HG03354 (cell line): ENCODE data around the gene FXYD5.
A peak's percentile ranks its signal among the peaks of the same experiment; 100 is the strongest.
"Not testable (repeated sequence)": the region's sequence is repeated elsewhere in the genome, so short reads cannot be mapped to it uniquely, and the experiment has no call there.

Experiments
- ATAC-seq: cut with Tn5 transposase; IDR thresholded peaks from one replicate; pipeline ENCODE4 v1.9.1; 2021; ENCODE audit warnings: mild to moderate bottlenecking; ENCODE audit not compliant: unreplicated experiment, poor library complexity, severe bottlenecking

The FXYD5 gene

GRCh38 chr19:35153129-35153522 lies 1.4 kb upstream of the FXYD5 start:
- ATAC-seq, result not testable (repeated sequence)

DNA sequence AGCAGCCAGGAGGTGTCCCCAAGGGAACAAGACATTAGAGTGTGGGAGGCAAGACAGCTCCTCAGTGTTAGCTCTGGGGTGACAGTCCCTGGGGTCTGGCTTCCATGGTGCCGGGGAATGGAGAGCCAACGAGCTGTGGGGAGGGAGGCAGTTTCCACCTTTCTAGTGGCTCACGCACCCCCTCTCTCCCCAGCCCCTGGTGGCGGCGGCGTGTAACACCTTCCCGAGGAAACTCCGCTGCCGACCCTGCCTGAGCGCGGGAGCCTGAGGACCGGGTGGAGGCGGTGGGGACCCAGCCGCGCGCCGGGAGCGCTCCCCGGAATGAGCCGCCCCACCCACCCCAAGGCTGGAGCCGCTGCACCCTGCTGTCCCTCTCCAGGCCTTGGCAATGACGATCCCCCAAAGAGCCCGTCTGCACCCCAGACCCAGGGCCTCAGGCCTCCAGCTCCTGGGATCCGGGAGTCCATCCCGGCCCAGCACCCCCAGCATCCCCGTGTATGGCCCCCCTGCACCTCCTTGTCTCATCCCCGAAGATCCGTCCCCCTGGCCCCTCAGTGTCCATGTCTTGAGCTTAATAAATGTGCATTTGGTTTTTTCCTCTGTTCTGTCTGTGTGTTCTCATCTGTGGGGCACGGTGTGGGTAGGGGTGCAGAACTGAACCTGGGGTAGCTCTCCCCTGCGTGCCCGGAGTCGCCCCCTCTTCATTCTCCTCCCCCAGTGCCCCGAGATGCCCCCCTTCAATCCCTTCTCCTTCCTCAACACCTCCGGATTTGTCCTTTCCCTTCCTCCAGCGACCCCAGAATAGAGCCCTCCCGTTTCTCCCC lies 622 bp upstream of the FXYD5 start:
- ATAC-seq, result peak; percentile 56

GRCh38 chr19:35155441-35155840 lies 906 bp downstream of the FXYD5 start:
- peak; percentile 17 for ATAC-seq

GRCh38 chr19:35155981-35156672 lies 1.6 kb downstream of the FXYD5 start:
- ATAC-seq, result no peak

GRCh38 chr19:35156673-35157014 lies 2.1 kb downstream of the FXYD5 start:
- no peak for ATAC-seq

GRCh38 chr19:35157431-35157830 lies 2.9 kb downstream of the FXYD5 start:
- ATAC-seq, result no peak

GRCh38 chr19:35159606-35160005 lies 5.1 kb downstream of the FXYD5 start:
- ATAC-seq, result no peak

- ATAC-seq, result no peak
Observed at GRCh38 chr19:35160629-35161433, 6.3 kb downstream of the FXYD5 start.

GRCh38 chr19:35161434-35161743 lies 6.9 kb downstream of the FXYD5 start:
- no peak for ATAC-seq

GRCh38 chr19:35162471-35163326 lies 8.2 kb downstream of the FXYD5 start:
- ATAC-seq, result no peak

- ATAC-seq, result no peak
Observed at GRCh38 chr19:35164418-35164817, 9.9 kb downstream of the FXYD5 start.

- ATAC-seq, result no peak
Observed at GRCh38 chr19:35165200-35166058, 10.9 kb downstream of the FXYD5 start.

- no peak for ATAC-seq
Observed at GRCh38 chr19:35166100-35167063, 11.8 kb downstream of the FXYD5 start.

GRCh38 chr19:35167251-35168119 lies 12.9 kb downstream of the FXYD5 start:
- no peak for ATAC-seq

- no peak for ATAC-seq
Observed at GRCh38 chr19:35168196-35168595, 13.7 kb downstream of the FXYD5 start.

DNA sequence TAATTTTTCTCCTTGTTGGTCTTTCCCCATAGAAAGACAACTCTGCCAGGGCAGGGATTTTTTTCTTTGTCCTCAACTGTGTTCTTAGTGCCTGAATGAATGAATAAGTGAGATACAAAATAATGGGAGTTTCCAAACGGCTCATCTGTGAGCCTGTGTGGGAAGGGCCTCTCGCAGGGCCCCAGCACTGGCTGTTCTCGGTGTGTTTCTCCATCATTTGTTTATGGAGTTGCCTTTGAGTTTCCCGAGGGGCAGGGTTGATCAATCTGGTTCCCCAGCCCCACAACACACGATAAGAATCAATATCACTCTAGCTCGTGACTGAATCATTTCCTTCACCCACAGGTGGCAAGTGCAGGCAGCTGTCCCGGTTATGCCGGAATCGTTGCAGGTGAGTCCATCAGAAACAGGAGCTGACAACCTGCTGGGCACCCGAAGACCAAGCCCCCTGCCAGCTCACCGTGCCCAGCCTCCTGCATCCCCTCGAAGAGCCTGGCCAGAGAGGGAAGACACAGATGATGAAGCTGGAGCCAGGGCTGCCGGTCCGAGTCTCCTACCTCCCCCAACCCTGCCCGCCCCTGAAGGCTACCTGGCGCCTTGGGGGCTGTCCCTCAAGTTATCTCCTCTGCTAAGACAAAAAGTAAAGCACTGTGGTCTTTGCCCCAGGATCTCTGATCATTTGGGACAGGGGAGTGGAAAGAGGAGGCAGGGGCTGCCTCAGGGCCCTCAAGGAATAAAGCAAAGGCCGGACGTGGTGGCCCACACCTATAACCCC lies 14.9 kb downstream of the FXYD5 start:
- no peak for ATAC-seq
